Lower leg skin (tissue), 3 donors: ENCODE data around the gene NLGN4X.

Experiments
- CTCF ChIP-seq, 3 donors: fragments of 450-650 bp; IDR thresholded peaks; one replicate each; pipeline ENCODE4 v1.5.1; 2016; ENCODE audit warnings: antibody characterized with exemption in 3 of 3, mild to moderate bottlenecking in 3 of 3, moderate library complexity in 2 of 3
- POLR2A ChIP-seq, 2 donors: fragments of 450-650 bp; IDR thresholded peaks; one replicate each; pipeline ENCODE4 v1.6.1; 2016 to 2017; ENCODE audit warnings: antibody characterized with exemption in 2 of 2, mild to moderate bottlenecking in 1 of 2, moderate library complexity in 1 of 2

GRCh38 chrX:6071731-6072130, 156.9 kb downstream of the NLGN4X start:
- TF ChIP-seq POLR2A (IDR thresholded peaks at IDR 0.05) (no peak), CTCF (IDR thresholded peaks at IDR 0.05) (no peak)
